Prostate gland (tissue), 2 donors: ENCODE data around the gene TRMT112.

ENCODE experiments used
- CTCF ChIP-seq, 4 experiments: fragments of 200-600 bp in 2 of 4; fragments of 450-650 bp in 2 of 4; sonication (generic) in 2 of 4; IDR thresholded peaks; 1 replicate in 3 of 4; 2 replicates in 1 of 4; pipeline ENCODE4 v1.5.1; 2016 to 2019; ENCODE audit warnings: antibody characterized with exemption in 4 of 4, mild to moderate bottlenecking in 2 of 4, moderate library complexity in 2 of 4
- POLR2A ChIP-seq: fragments of 450-650 bp; IDR thresholded peaks from one replicate; pipeline ENCODE4 v1.6.1; 2016; ENCODE audit warnings: antibody characterized with exemption, mild to moderate bottlenecking

- TF ChIP-seq CTCF (IDR thresholded peaks at IDR 0.05) (no peak), POLR2A (no peak)
Measured at GRCh38 chr11:64344787-64345186, 27.4 kb upstream of the TRMT112 start.
